H9 (cell line): ENCODE measurements around the gene THEM4. TPM values are rescaled to one million over a fixed set of nuclear protein-coding genes. Genes with fewer than 3 reads are reported as not detected.
A peak's percentile ranks its signal among the peaks of the same experiment; 100 is the strongest.

Experiments
- DNase-seq: peaks from one replicate; pipeline ENCODE4 v3.0.0-alpha.2; 2017
- H2AFZ ChIP-seq: one replicate; pipeline ENCODE4 v1.6.1; 2013; ENCODE audit warnings: mild to moderate bottlenecking, low read length, control low read depth, moderate library complexity
- H2AK5ac ChIP-seq: 2 replicates; pipeline ENCODE4 v1.6.1; 2013; ENCODE audit warnings: low read length, control low read depth, mixed read lengths; ENCODE audit not compliant: insufficient read length
- H2BK120ac ChIP-seq: one replicate; pipeline ENCODE4 v1.6.1; 2013; ENCODE audit warnings: low read depth, mild to moderate bottlenecking, low read length, control low read depth, inconsistent platforms; ENCODE audit not compliant: poor library complexity, severe bottlenecking
- H2BK12ac ChIP-seq: 2 replicates; pipeline ENCODE4 v1.6.1; 2013; ENCODE audit warnings: low read length, control low read depth, mixed read lengths, low read depth; ENCODE audit not compliant: insufficient read length
- H2BK15ac ChIP-seq: 2 replicates; pipeline ENCODE4 v1.6.1; 2013; ENCODE audit warnings: low read depth, low read length, control low read depth
- H2BK20ac ChIP-seq: one replicate; pipeline ENCODE4 v1.6.1; 2013; ENCODE audit warnings: low read depth, mild to moderate bottlenecking, low read length, control low read depth, inconsistent platforms; ENCODE audit not compliant: poor library complexity, severe bottlenecking
- H2BK5ac ChIP-seq: 2 replicates; pipeline ENCODE4 v1.6.1; 2013; ENCODE audit warnings: low read length, control low read depth, mixed read lengths; ENCODE audit not compliant: insufficient read length
- H3K14ac ChIP-seq: 2 replicates; pipeline ENCODE4 v1.6.1; 2013; ENCODE audit warnings: low read length, control low read depth; ENCODE audit not compliant: insufficient read depth
- H3K18ac ChIP-seq: 2 replicates; pipeline ENCODE4 v1.6.1; 2013; ENCODE audit warnings: low read depth, mild to moderate bottlenecking, mixed read lengths, low read length, control low read depth; ENCODE audit not compliant: insufficient read length
- H3K23ac ChIP-seq: 2 replicates; pipeline ENCODE4 v1.6.1; 2013; ENCODE audit warnings: low read length, control low read depth, mixed read lengths, low read depth; ENCODE audit not compliant: insufficient read length
- H3K23me2 ChIP-seq: 2 replicates; pipeline ENCODE4 v1.6.1; 2013; ENCODE audit warnings: low read depth, mild to moderate bottlenecking, mixed read lengths, low read length, control low read depth; ENCODE audit not compliant: insufficient read length, poor library complexity, severe bottlenecking
- H3K27ac ChIP-seq: 2 replicates; pipeline ENCODE4 v1.5.1; 2013; ENCODE audit warnings: low read length, control low read depth, mixed read lengths, low read depth; ENCODE audit not compliant: insufficient read length
- H3K27me3 ChIP-seq: 2 replicates; pipeline ENCODE4 v1.6.1; 2013; ENCODE audit warnings: low read length, control low read depth, inconsistent platforms; ENCODE audit not compliant: insufficient read depth
- H3K4ac ChIP-seq: 2 replicates; pipeline ENCODE4 v1.6.1; 2013; ENCODE audit warnings: low read depth, mild to moderate bottlenecking, control low read depth, inconsistent platforms, low read length, moderate library complexity
- H3K4me1 ChIP-seq: 2 replicates; pipeline ENCODE4 v1.6.1; 2013; ENCODE audit warnings: low read length, control low read depth, inconsistent platforms; ENCODE audit not compliant: insufficient read depth
- H3K4me2 ChIP-seq: 2 replicates; pipeline ENCODE4 v1.6.1; 2013; ENCODE audit warnings: low read length, control low read depth, mixed read lengths; ENCODE audit not compliant: insufficient read length, insufficient read depth
- H3K56ac ChIP-seq: 2 replicates; pipeline ENCODE4 v1.6.1; 2013; ENCODE audit warnings: low read depth, mild to moderate bottlenecking, mixed read lengths, low read length, control low read depth; ENCODE audit not compliant: insufficient read length
- H3K79me1 ChIP-seq: 2 replicates; pipeline ENCODE4 v1.6.1; 2013; ENCODE audit warnings: low read depth, mild to moderate bottlenecking, moderate library complexity, low read length, control low read depth, inconsistent platforms; ENCODE audit not compliant: insufficient read depth, poor library complexity, severe bottlenecking
- H3K79me2 ChIP-seq: 2 replicates; pipeline ENCODE4 v1.6.1; 2013; ENCODE audit warnings: low read length, control low read depth, inconsistent platforms; ENCODE audit not compliant: insufficient read depth
- H3K9ac ChIP-seq: 2 replicates; pipeline ENCODE4 v1.6.1; 2013; ENCODE audit warnings: low read length, control low read depth, mixed read lengths; ENCODE audit not compliant: insufficient read length; ENCODE audit errors: extremely low read depth
- H3K9me3 ChIP-seq: one replicate; pipeline ENCODE4 v1.6.1; 2013; ENCODE audit warnings: low read depth, low read length, inconsistent platforms; ENCODE audit not compliant: control insufficient read depth
- H3T11ph ChIP-seq: one replicate; pipeline ENCODE4 v1.6.1; 2013; ENCODE audit warnings: mild to moderate bottlenecking, low read length, control low read depth, inconsistent platforms
- H4K20me1 ChIP-seq: one replicate; pipeline ENCODE4 v1.6.1; 2013; ENCODE audit not compliant: control insufficient read depth, insufficient read length, insufficient read depth
- H4K5ac ChIP-seq: 2 replicates; pipeline ENCODE4 v1.6.1; 2013; ENCODE audit warnings: low read depth, mild to moderate bottlenecking, mixed read lengths, low read length, control low read depth; ENCODE audit not compliant: insufficient read length
- H4K8ac ChIP-seq: replicated peaks from 2 replicates; pipeline ENCODE4 v1.6.1; 2013; ENCODE audit warnings: low read length, control low read depth, mixed read lengths, low read depth; ENCODE audit not compliant: insufficient read length
- H4K91ac ChIP-seq: 2 replicates; pipeline ENCODE4 v1.6.1; 2013; ENCODE audit warnings: low read depth, mild to moderate bottlenecking, moderate library complexity, mixed read lengths, low read length, control low read depth; ENCODE audit not compliant: insufficient read length
- H3K27ac Mint-ChIP-seq, 3 experiments: 2 replicates in 2 of 3; 3 replicates in 1 of 3; pipeline ENCODE4 v1.8.0; 2020 to 2021; ENCODE audit warnings: mixed read lengths in 3 of 3, mild to moderate bottlenecking in 1 of 3, moderate library complexity in 1 of 3
- H3K27me3 Mint-ChIP-seq: 2 replicates; pipeline ENCODE4 v1.8.0; 2021; ENCODE audit warnings: low read depth, mild to moderate bottlenecking, moderate library complexity, mixed read lengths
- H3K36me3 Mint-ChIP-seq, 3 experiments: 2 replicates in 2 of 3; 3 replicates in 1 of 3; pipeline ENCODE4 v1.8.0; 2020 to 2021; ENCODE audit warnings: low read depth in 3 of 3, mixed read lengths in 3 of 3; ENCODE audit not compliant: insufficient read depth in 1 of 3
- H3K4me1 Mint-ChIP-seq, 2 experiments: 2 replicates each; pipeline ENCODE4 v1.8.0; 2020; ENCODE audit warnings: mixed read lengths in 2 of 2
- H3K4me3 Mint-ChIP-seq, 2 experiments: 2 replicates in 1 of 2; 3 replicates in 1 of 2; pipeline ENCODE4 v1.8.0; 2020 to 2021; ENCODE audit warnings: mild to moderate bottlenecking in 2 of 2, mixed read lengths in 2 of 2, moderate library complexity in 1 of 2
- H3K9me3 Mint-ChIP-seq, 2 experiments: 2 replicates in 1 of 2; 3 replicates in 1 of 2; pipeline ENCODE4 v1.8.0; 2020; ENCODE audit warnings: mild to moderate bottlenecking in 2 of 2, mixed read lengths in 2 of 2, moderate library complexity in 1 of 2
- CTCF ChIP-seq: fragments of 200-600 bp; sonication (generic); conservative IDR thresholded peaks from 3 replicates; pipeline ENCODE4 v1.8.0; 2021; ENCODE audit warnings: antibody characterized with exemption, mild to moderate bottlenecking
- WGBS: extraction: QIAGEN DNeasy Blood & Tissue Kit; methylation state at CpG from one replicate; pipeline ENCODE4 v1.1.7; 2013; ENCODE audit warnings: missing lambda C conversion rate, low lambda C conversion rate, mixed read lengths; ENCODE audit not compliant: insufficient read length; ENCODE audit errors: extremely low coverage; 5-methylcytosine and 5-hydroxymethylcytosine counted together
- total RNA-seq: library from RNA; stranded (reverse); gene quantifications from 2 replicates; pipeline ENCODE4 v1.2.1, GENCODE V29; 2021

The THEM4 gene
- total RNA-seq, 1 experiment from 2014 or later, result 10.5 TPM

GRCh38 chr1:151897991-151898431 lies 11.3 kb downstream of the THEM4 start:
- H3K4me1 Mint-ChIP-seq, result peaks cover 6 to 16% of the 10 kb centered on the region in 2 experiments; a peak in 3 of 4 replicates
- Histone ChIP-seq H2AFZ (no peak overlapping the region), H3K4me2 (no peak overlapping the region), H3K23ac (no peak overlapping the region), H2BK120ac (no peak overlapping the region), H4K91ac (no peak overlapping the region), H3K27ac (no peak overlapping the region), H4K8ac (no peak overlapping the region), H3K14ac (no peak overlapping the region), H3K23me2 (no peaks in the 10 kb centered on the region), H3K18ac (no peak overlapping the region), H4K5ac (no peak overlapping the region), H2AK5ac (no peak overlapping the region), H3K79me1 (no peaks in the 10 kb centered on the region), H2BK15ac (no peak overlapping the region), H3K56ac (no peak overlapping the region), H3K4me1 (no peaks in the 10 kb centered on the region), H2BK5ac (no peak overlapping the region), H3K4ac (no peak overlapping the region), H4K20me1 (no peaks in the 10 kb centered on the region), H3K79me2 (no peaks in the 10 kb centered on the region), H3K9ac (no peak overlapping the region), H3K9me3 (no peaks in the 10 kb centered on the region), H2BK20ac (no peak overlapping the region), H2BK12ac (no peak overlapping the region), H3K27me3 (no peaks in the 10 kb centered on the region), H3T11ph (no peak overlapping the region)
- H3K4me3 Mint-ChIP-seq, result no peak overlapping the region
- WGBS, result no CpG with 5 or more reads among the region's 10 CpGs
- 0 out of 7 replicates have a peak overlapping the region, but pooled peaks of 1 of the 3 experiments have one; percentile 10 for H3K27ac Mint-ChIP-seq
- H3K27me3 Mint-ChIP-seq, result no peaks in the 10 kb centered on the region; the same call in 1 of the 2 replicates
- no peak for DNase-seq
- peaks cover 29 to 54% (median 53%) of the 10 kb centered on the region in 3 experiments for H3K36me3 Mint-ChIP-seq
- peaks cover 38 to 40% of the 10 kb centered on the region in 2 experiments for H3K9me3 Mint-ChIP-seq
- no peak for TF ChIP-seq CTCF
